ENCODE data around the gene UVRAG.

UVRAG gene

GRCh38 chr11:76150141-76150540 lies 335.1 kb downstream of the UVRAG start:
- no peak for DNase-seq (ENCODE audit: low spot score)
- in situ Hi-C loops (cut with MboI; ENCODE audit: low sequenced_read_pairs, unreplicated experiment), result loop anchor here (10.0 kb wide), 1 partner anchor 345 kb away; no protein-coding TSS in a partner anchor
- no peak for TF ChIP-seq CTCF (IDR thresholded peaks at IDR 0.05; ENCODE audit: borderline replicate concordance, control extremely low read depth, extremely low read depth, insufficient read depth, missing control alignments)

- in situ Hi-C loops (cut with MboI; ENCODE audit: low sequenced_read_pairs, unreplicated experiment), result loop anchor here (10.0 kb wide), 1 partner anchor 347 kb away; no protein-coding TSS in a partner anchor
- no peak for TF ChIP-seq CTCF (IDR thresholded peaks at IDR 0.05; ENCODE audit: borderline replicate concordance, control extremely low read depth, extremely low read depth, insufficient read depth, missing control alignments)
- no peak for DNase-seq (ENCODE audit: low spot score)
These were observed 336.6 kb downstream of the UVRAG start for GRCh38 chr11:76151556-76152085.

DNA sequence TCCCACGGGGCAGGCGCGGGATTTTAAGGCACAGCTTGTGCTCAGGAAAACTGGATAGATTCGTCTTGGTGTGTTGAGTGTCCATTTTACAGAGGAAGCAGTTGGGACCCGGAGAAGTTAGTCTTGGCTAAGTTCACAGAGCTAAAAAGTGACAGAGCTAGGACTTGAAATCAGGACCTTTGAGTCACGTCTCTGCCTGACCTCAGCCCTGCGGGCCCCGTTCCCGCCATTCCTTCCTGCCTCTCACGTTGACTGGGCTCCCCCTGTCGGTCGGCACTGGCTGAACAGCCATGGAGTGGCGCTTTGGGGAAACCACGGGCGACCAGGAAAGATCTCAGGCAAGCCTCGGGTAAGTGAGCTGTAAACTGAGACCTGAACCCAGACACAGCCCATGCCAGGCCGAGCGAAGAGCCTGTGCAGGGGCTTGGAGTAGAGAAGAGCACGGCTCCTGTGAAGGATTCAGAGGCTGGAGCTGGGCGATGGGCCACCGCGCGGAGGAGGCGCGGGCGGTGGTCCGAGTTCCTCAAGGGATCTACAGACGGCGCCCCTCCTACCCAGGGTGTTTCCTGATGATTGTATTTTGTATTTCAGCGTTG lies 337.2 kb downstream of the UVRAG start:
- in situ Hi-C loops (cut with MboI; ENCODE audit: low sequenced_read_pairs, unreplicated experiment), result loop anchor here (10.0 kb wide), 1 partner anchor 347 kb away; no protein-coding TSS in a partner anchor
- peak; percentile 98 for TF ChIP-seq CTCF (IDR thresholded peaks at IDR 0.05; ENCODE audit: borderline replicate concordance, control extremely low read depth, extremely low read depth, insufficient read depth, missing control alignments)
- DNase-seq (ENCODE audit: low spot score), result peak; percentile 93

DNA sequence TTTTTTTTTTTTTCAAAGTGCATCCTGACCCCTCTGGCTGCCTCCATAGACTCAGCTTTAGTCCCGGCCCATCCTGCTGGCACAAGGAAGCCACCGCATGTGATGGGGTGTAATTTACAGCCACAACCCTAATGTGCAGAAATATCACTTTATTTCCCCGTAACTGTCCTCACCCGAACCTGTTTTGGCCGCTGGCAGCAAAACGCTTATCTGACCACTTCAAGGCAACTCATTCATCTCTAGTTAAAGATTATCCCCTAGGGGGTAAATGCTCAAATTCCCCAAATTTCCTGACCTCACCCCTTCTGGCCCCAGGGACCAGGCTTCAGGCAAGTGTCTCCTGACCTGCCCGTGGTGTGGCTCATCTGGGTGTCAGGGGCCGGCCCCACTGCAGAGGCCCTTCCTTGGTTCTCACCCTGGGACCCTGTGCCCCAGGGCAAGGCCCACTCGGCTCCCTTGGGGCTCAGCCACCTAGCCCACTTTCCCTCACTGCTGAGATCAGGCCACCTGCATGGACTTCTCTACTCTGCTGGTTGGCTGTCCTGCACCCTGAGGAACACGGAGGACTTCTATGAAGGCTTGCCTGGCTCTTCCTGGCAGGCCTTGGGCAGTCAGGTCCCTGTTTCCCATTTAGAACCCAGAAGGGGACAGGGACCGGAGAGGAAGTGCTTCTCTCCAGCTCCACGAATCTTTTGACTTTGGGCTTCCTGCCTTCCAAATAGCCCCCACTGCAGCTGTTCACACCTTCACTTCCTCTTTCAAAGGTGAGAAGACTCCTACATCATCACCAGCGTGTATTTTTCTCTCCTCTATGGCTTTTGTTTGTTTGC lies 337.9 kb downstream of the UVRAG start:
- in situ Hi-C loops (cut with MboI; ENCODE audit: low sequenced_read_pairs, unreplicated experiment), result loop anchor here (10.0 kb wide), 1 partner anchor 348 kb away; no protein-coding TSS in a partner anchor
- DNase-seq (ENCODE audit: low spot score), result peak; percentile 72
- TF ChIP-seq CTCF (IDR thresholded peaks at IDR 0.05; ENCODE audit: borderline replicate concordance, control extremely low read depth, extremely low read depth, insufficient read depth, missing control alignments), result no peak

DNA sequence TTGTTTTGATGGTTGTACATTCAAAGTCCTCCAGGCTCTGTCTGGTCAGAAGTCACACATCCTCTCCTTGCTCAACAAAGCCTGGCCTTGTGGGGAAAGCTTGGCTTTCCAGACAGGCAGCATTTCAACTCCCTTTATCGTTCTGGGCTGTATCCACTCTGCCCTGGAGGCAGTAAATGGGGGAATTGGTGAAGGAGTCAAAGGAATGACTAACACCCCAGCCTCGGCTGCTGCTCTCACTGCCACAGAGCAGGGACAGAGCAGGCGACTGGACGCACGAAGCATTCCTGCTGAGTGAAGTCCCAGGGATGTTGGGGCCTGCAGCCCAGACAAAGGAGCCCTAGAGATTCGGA lies 338.5 kb downstream of the UVRAG start:
- TF ChIP-seq CTCF (IDR thresholded peaks at IDR 0.05; ENCODE audit: borderline replicate concordance, control extremely low read depth, extremely low read depth, insufficient read depth, missing control alignments), result no peak
- in situ Hi-C loops (cut with MboI; ENCODE audit: low sequenced_read_pairs, unreplicated experiment), result loop anchor here (10.0 kb wide), 1 partner anchor 349 kb away; no protein-coding TSS in a partner anchor
- DNase-seq (ENCODE audit: low spot score), result no peak

- DNase-seq (ENCODE audit: low spot score), result no peak
- in situ Hi-C loops (cut with MboI; ENCODE audit: low sequenced_read_pairs, unreplicated experiment), result loop anchor here (10.0 kb wide), 1 partner anchor 351 kb away; no protein-coding TSS in a partner anchor
- no peak for TF ChIP-seq CTCF (IDR thresholded peaks at IDR 0.05; ENCODE audit: borderline replicate concordance, control extremely low read depth, extremely low read depth, insufficient read depth, missing control alignments)
These were observed 340.7 kb downstream of the UVRAG start for GRCh38 chr11:76155500-76156227.
